Measurements from ENCODE around the gene CDK12.
A peak's percentile ranks its signal among the peaks of the same experiment; 100 is the strongest.

Gene CDK12

GRCh38 chr17:39553341-39553945 is 92.2 kb downstream of the CDK12 start:
- H3K36me3 ChIP-seq (ENCODE audit: insufficient read depth, low read depth, low read length): no peaks in the 10 kb centered on the region
- no peak overlapping the region for H3K9ac ChIP-seq (ENCODE audit: low read depth, low read length)
- H3K27ac ChIP-seq (ENCODE audit: low read length): no peak overlapping the region
- H3K27me3 ChIP-seq (ENCODE audit: insufficient read depth, low read length): no peaks in the 10 kb centered on the region
- no peaks in the 10 kb centered on the region for H3K9me3 ChIP-seq (ENCODE audit: insufficient read depth, low read depth, low read length)
- peaks cover 6% of the 10 kb centered on the region; the same call in 1 of the 2 replicates for H3K4me1 ChIP-seq (ENCODE audit: insufficient read depth, low read length)
- no peak overlapping the region for H3K4me3 ChIP-seq (ENCODE audit: low read length)

GRCh38 chr17:39555368-39555767 is 94.1 kb downstream of the CDK12 start:
- no peaks in the 10 kb centered on the region for H3K36me3 ChIP-seq (ENCODE audit: insufficient read depth, low read depth, low read length)
- no peak overlapping the region for H3K4me3 ChIP-seq (ENCODE audit: low read length)
- no peak overlapping the region for H3K9ac ChIP-seq (ENCODE audit: low read depth, low read length)
- no peaks in the 10 kb centered on the region for H3K9me3 ChIP-seq (ENCODE audit: insufficient read depth, low read depth, low read length)
- peaks cover 6% of the 10 kb centered on the region; the same call in 1 of the 2 replicates for H3K4me1 ChIP-seq (ENCODE audit: insufficient read depth, low read length)
- H3K27me3 ChIP-seq (ENCODE audit: insufficient read depth, low read length): no peaks in the 10 kb centered on the region
- H3K27ac ChIP-seq (ENCODE audit: low read length): no peak overlapping the region

GRCh38 chr17:39556423-39556822 is 95.1 kb downstream of the CDK12 start:
- H3K36me3 ChIP-seq (ENCODE audit: insufficient read depth, low read depth, low read length): no peaks in the 10 kb centered on the region
- peaks cover 6% of the 10 kb centered on the region; the same call in 1 of the 2 replicates for H3K4me1 ChIP-seq (ENCODE audit: insufficient read depth, low read length)

GRCh38 chr17:39562395-39562794 is 101.1 kb downstream of the CDK12 start:
- H3K27ac ChIP-seq (ENCODE audit: low read length): no peak overlapping the region
- no peaks in the 10 kb centered on the region; the same call in 1 of the 2 replicates for H3K36me3 ChIP-seq (ENCODE audit: insufficient read depth, low read depth, low read length)
- H3K9me3 ChIP-seq (ENCODE audit: insufficient read depth, low read depth, low read length): no peaks in the 10 kb centered on the region
- peaks cover 10% of the 10 kb centered on the region; the same call in 1 of the 2 replicates for H3K4me1 ChIP-seq (ENCODE audit: insufficient read depth, low read length)
- H3K27me3 ChIP-seq (ENCODE audit: insufficient read depth, low read length): no peaks in the 10 kb centered on the region
- H3K9ac ChIP-seq (ENCODE audit: low read depth, low read length): no peak overlapping the region
- no peak overlapping the region for H3K4me3 ChIP-seq (ENCODE audit: low read length)

More at GRCh38 chr17:39556423-39556822, 95.1 kb downstream of the CDK12 start:
- no peak overlapping the region for H3K4me3 ChIP-seq (ENCODE audit: low read length)
- no peaks in the 10 kb centered on the region for H3K9me3 ChIP-seq (ENCODE audit: insufficient read depth, low read depth, low read length)
- H3K27ac ChIP-seq (ENCODE audit: low read length): no peak overlapping the region
- H3K9ac ChIP-seq (ENCODE audit: low read depth, low read length): no peak overlapping the region
- no peaks in the 10 kb centered on the region for H3K27me3 ChIP-seq (ENCODE audit: insufficient read depth, low read length)

GRCh38 chr17:39562976-39563375 is 101.7 kb downstream of the CDK12 start:
- H3K9ac ChIP-seq (ENCODE audit: low read depth, low read length): no peak overlapping the region
- H3K4me3 ChIP-seq (ENCODE audit: low read length): no peak overlapping the region
- no peak overlapping the region for H3K27ac ChIP-seq (ENCODE audit: low read length)
- H3K27me3 ChIP-seq (ENCODE audit: insufficient read depth, low read length): no peaks in the 10 kb centered on the region
- peaks cover 10% of the 10 kb centered on the region; the same call in 1 of the 2 replicates for H3K4me1 ChIP-seq (ENCODE audit: insufficient read depth, low read length)
- H3K9me3 ChIP-seq (ENCODE audit: insufficient read depth, low read depth, low read length): no peaks in the 10 kb centered on the region
- H3K36me3 ChIP-seq (ENCODE audit: insufficient read depth, low read depth, low read length): no peaks in the 10 kb centered on the region; the same call in 1 of the 2 replicates

- Histone ChIP-seq H3K9me3 (ENCODE audit: insufficient read depth, low read depth, low read length) (no peaks in the 10 kb centered on the region), H3K27me3 (ENCODE audit: insufficient read depth, low read length) (no peaks in the 10 kb centered on the region), H3K27ac (ENCODE audit: low read length) (no peak overlapping the region), H3K4me1 (ENCODE audit: insufficient read depth, low read length) (peaks cover 10% of the 10 kb centered on the region; the same call in 1 of the 2 replicates), H3K36me3 (ENCODE audit: insufficient read depth, low read depth, low read length) (no peaks in the 10 kb centered on the region; the same call in 1 of the 2 replicates), H3K4me3 (ENCODE audit: low read length) (peak overlapping the region; percentile 46; the same call in 1 of the 2 replicates), H3K9ac (ENCODE audit: low read depth, low read length) (peak overlapping the region; percentile 36; the same call in 1 of the 2 replicates)
Observed at GRCh38 chr17:39563476-39563875, 102.2 kb downstream of the CDK12 start.

GRCh38 chr17:39564211-39564848 is 103.0 kb downstream of the CDK12 start:
- Histone ChIP-seq H3K4me3 (ENCODE audit: low read length) (peak overlapping the region; percentile 46; the same call in 1 of the 2 replicates), H3K36me3 (ENCODE audit: insufficient read depth, low read depth, low read length) (no peaks in the 10 kb centered on the region; the same call in 1 of the 2 replicates), H3K27me3 (ENCODE audit: insufficient read depth, low read length) (no peaks in the 10 kb centered on the region), H3K4me1 (ENCODE audit: insufficient read depth, low read length) (peaks cover 10% of the 10 kb centered on the region; the same call in 1 of the 2 replicates), H3K27ac (ENCODE audit: low read length) (no peak overlapping the region), H3K9me3 (ENCODE audit: insufficient read depth, low read depth, low read length) (no peaks in the 10 kb centered on the region), H3K9ac (ENCODE audit: low read depth, low read length) (peak overlapping the region; percentile 36; the same call in 1 of the 2 replicates)

- H3K9me3 ChIP-seq (ENCODE audit: insufficient read depth, low read depth, low read length): peaks cover under 1% of the 10 kb centered on the region; the same call in 1 of the 2 replicates
- no peak overlapping the region for H3K9ac ChIP-seq (ENCODE audit: low read depth, low read length)
- peaks cover 10% of the 10 kb centered on the region; the same call in 1 of the 2 replicates for H3K4me1 ChIP-seq (ENCODE audit: insufficient read depth, low read length)
- no peaks in the 10 kb centered on the region; the same call in 1 of the 2 replicates for H3K36me3 ChIP-seq (ENCODE audit: insufficient read depth, low read depth, low read length)
- no peaks in the 10 kb centered on the region for H3K27me3 ChIP-seq (ENCODE audit: insufficient read depth, low read length)
- H3K27ac ChIP-seq (ENCODE audit: low read length): no peak overlapping the region
- H3K4me3 ChIP-seq (ENCODE audit: low read length): no peak overlapping the region
Observed at GRCh38 chr17:39566094-39566850, 105.0 kb downstream of the CDK12 start.

GRCh38 chr17:39568702-39569101 is 107.4 kb downstream of the CDK12 start:
- H3K27ac ChIP-seq (ENCODE audit: low read length): no peak overlapping the region
- H3K27me3 ChIP-seq (ENCODE audit: insufficient read depth, low read length): peaks cover 9% of the 10 kb centered on the region; the same call in 1 of the 2 replicates
- peaks cover 3% of the 10 kb centered on the region; the same call in 1 of the 2 replicates for H3K9me3 ChIP-seq (ENCODE audit: insufficient read depth, low read depth, low read length)
- H3K4me3 ChIP-seq (ENCODE audit: low read length): no peak overlapping the region
- no peaks in the 10 kb centered on the region; the same call in 1 of the 2 replicates for H3K36me3 ChIP-seq (ENCODE audit: insufficient read depth, low read depth, low read length)
- H3K4me1 ChIP-seq (ENCODE audit: insufficient read depth, low read length): peaks cover 5% of the 10 kb centered on the region; the same call in 1 of the 2 replicates
- no peak overlapping the region for H3K9ac ChIP-seq (ENCODE audit: low read depth, low read length)

GRCh38 chr17:39569126-39569525 is 107.8 kb downstream of the CDK12 start:
- peaks cover 9% of the 10 kb centered on the region; the same call in 1 of the 2 replicates for H3K27me3 ChIP-seq (ENCODE audit: insufficient read depth, low read length)
- H3K9ac ChIP-seq (ENCODE audit: low read depth, low read length): no peak overlapping the region
- H3K9me3 ChIP-seq (ENCODE audit: insufficient read depth, low read depth, low read length): peaks cover 3% of the 10 kb centered on the region; the same call in 1 of the 2 replicates
- H3K4me3 ChIP-seq (ENCODE audit: low read length): no peak overlapping the region
- H3K4me1 ChIP-seq (ENCODE audit: insufficient read depth, low read length): peaks cover under 1% of the 10 kb centered on the region; the same call in 1 of the 2 replicates
- H3K27ac ChIP-seq (ENCODE audit: low read length): no peak overlapping the region
- H3K36me3 ChIP-seq (ENCODE audit: insufficient read depth, low read depth, low read length): no peaks in the 10 kb centered on the region; the same call in 1 of the 2 replicates

GRCh38 chr17:39572121-39572520 is 110.8 kb downstream of the CDK12 start:
- no peak overlapping the region for H3K27ac ChIP-seq (ENCODE audit: low read length)
- H3K4me3 ChIP-seq (ENCODE audit: low read length): no peak overlapping the region
- H3K27me3 ChIP-seq (ENCODE audit: insufficient read depth, low read length): peaks cover 29% of the 10 kb centered on the region
- no peaks in the 10 kb centered on the region; the same call in 1 of the 2 replicates for H3K36me3 ChIP-seq (ENCODE audit: insufficient read depth, low read depth, low read length)
- no peak overlapping the region for H3K9ac ChIP-seq (ENCODE audit: low read depth, low read length)
- no peaks in the 10 kb centered on the region for H3K4me1 ChIP-seq (ENCODE audit: insufficient read depth, low read length)
- peaks cover 3% of the 10 kb centered on the region; the same call in 1 of the 2 replicates for H3K9me3 ChIP-seq (ENCODE audit: insufficient read depth, low read depth, low read length)

Measured in iPS-20b (cell line).